OCI-LY1 (cell line): ENCODE data around the gene DENND1B.

Source experiments
- EZH2 ChIP-seq: fragments of 200-600 bp; sonication (generic), shearing (Covaris generic); IDR thresholded peaks from 2 replicates; pipeline ENCODE4 v1.8.0; 2017; ENCODE audit warnings: borderline replicate concordance, mixed run types, mild to moderate bottlenecking, antibody characterized with exemption, low read length, moderate library complexity, mixed read lengths
- TF ChIP-seq, protein P1 (sequence below): fragments of 200-600 bp; sonication (generic), shearing (Covaris generic); IDR thresholded peaks from 2 replicates; pipeline ENCODE4 v1.5.1; 2017; ENCODE audit warnings: mild to moderate bottlenecking, antibody characterized with exemption, low read length, moderate library complexity, mixed read lengths

DNA sequence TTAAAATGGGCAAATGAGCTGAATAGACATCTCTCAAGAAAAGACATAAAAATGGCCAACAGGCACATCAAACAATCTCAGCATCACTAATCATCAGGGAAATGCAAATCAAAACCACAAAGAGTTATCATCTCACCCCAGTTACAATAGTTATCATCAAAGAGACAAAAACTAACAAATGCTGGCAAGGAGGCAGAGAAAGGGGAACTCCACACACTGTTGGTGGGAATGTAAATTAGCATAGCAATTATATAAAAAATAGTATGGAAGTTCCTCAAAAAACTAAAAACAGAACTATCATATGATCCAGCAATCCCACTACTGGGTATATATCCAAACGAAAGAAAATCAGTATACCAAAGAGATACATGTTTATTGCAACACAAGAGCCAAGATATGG lies 68.7 kb downstream of the DENND1B start:
- TF ChIP-seq, protein P1, sequence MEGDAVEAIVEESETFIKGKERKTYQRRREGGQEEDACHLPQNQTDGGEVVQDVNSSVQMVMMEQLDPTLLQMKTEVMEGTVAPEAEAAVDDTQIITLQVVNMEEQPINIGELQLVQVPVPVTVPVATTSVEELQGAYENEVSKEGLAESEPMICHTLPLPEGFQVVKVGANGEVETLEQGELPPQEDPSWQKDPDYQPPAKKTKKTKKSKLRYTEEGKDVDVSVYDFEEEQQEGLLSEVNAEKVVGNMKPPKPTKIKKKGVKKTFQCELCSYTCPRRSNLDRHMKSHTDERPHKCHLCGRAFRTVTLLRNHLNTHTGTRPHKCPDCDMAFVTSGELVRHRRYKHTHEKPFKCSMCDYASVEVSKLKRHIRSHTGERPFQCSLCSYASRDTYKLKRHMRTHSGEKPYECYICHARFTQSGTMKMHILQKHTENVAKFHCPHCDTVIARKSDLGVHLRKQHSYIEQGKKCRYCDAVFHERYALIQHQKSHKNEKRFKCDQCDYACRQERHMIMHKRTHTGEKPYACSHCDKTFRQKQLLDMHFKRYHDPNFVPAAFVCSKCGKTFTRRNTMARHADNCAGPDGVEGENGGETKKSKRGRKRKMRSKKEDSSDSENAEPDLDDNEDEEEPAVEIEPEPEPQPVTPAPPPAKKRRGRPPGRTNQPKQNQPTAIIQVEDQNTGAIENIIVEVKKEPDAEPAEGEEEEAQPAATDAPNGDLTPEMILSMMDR: no peak
- no peak for TF ChIP-seq EZH2
